H4 (cell line): ENCODE results near the gene DPYD. TPM values are rescaled to one million over a fixed set of nuclear protein-coding genes. Genes with fewer than 3 reads are reported as not detected.
A peak's percentile ranks its signal among the peaks of the same experiment; 100 is the strongest.

ENCODE experiments used
- DNase-seq: peaks from one replicate; pipeline ENCODE4 v3.0.0-alpha.2; 2015; ENCODE audit warnings: low spot score
- total RNA-seq: library from RNA; depleted of rRNA; stranded (reverse); fragments of >200 nt; shearing (Covaris generic); gene quantifications from 2 replicates; pipeline ENCODE4 v1.2.3, GENCODE V29; 2014

DPYD gene
- total RNA-seq, 1 experiment from 2014 or later, result 18.2 TPM

- no peak for DNase-seq
Measured at GRCh38 chr1:97907886-97908285, 12.9 kb downstream of the DPYD start.

GRCh38 chr1:97906567-97907241 is 14.1 kb downstream of the DPYD start:
- peak; percentile 81 for DNase-seq

GRCh38 chr1:97905141-97905940 is 15.5 kb downstream of the DPYD start:
- DNase-seq, result no peak

GRCh38 chr1:97904534-97904933 is 16.3 kb downstream of the DPYD start:
- DNase-seq, result no peak

- no peak for DNase-seq
Measured at GRCh38 chr1:97903626-97904025, 17.2 kb downstream of the DPYD start.

- DNase-seq, result no peak
Measured at GRCh38 chr1:97902067-97902466, 18.8 kb downstream of the DPYD start.

- no peak for DNase-seq
Measured at GRCh38 chr1:97901017-97901658, 19.7 kb downstream of the DPYD start.

GRCh38 chr1:97898948-97899347 is 21.9 kb downstream of the DPYD start:
- no peak for DNase-seq

- no peak for DNase-seq
Measured at GRCh38 chr1:97895278-97895677, 25.6 kb downstream of the DPYD start.

GRCh38 chr1:97893844-97894243 is 27.0 kb downstream of the DPYD start:
- no peak for DNase-seq

GRCh38 chr1:97886199-97886598 is 34.6 kb downstream of the DPYD start:
- no peak for DNase-seq

GRCh38 chr1:97883823-97884222 is 37.0 kb downstream of the DPYD start:
- DNase-seq, result no peak

- no peak for DNase-seq
Measured at GRCh38 chr1:97877307-97877706, 43.5 kb downstream of the DPYD start.

GRCh38 chr1:97875996-97876395 is 44.8 kb downstream of the DPYD start:
- no peak for DNase-seq

GRCh38 chr1:97870589-97870988 is 50.2 kb downstream of the DPYD start:
- DNase-seq, result no peak

GRCh38 chr1:97869441-97869840 is 51.4 kb downstream of the DPYD start:
- no peak for DNase-seq

- DNase-seq, result no peak
Measured at GRCh38 chr1:97867127-97867526, 53.7 kb downstream of the DPYD start.

- no peak for DNase-seq
Measured at GRCh38 chr1:97864615-97865014, 56.2 kb downstream of the DPYD start.

GRCh38 chr1:97853221-97853620 is 67.6 kb downstream of the DPYD start:
- DNase-seq, result no peak

- DNase-seq, result peak; percentile 54
Measured at GRCh38 chr1:97849345-97850340, 71.2 kb downstream of the DPYD start.

GRCh38 chr1:97845805-97846204 is 75.0 kb downstream of the DPYD start:
- DNase-seq, result no peak
